Measurements from ENCODE around the gene AKT1. TPM values are rescaled to one million over a fixed set of nuclear protein-coding genes. Genes with fewer than 3 reads are reported as not detected.

Gene AKT1
- total RNA-seq, 4 donors from 2014 or later = 44.4 to 70.4 (median 57.0) TPM

DNA sequence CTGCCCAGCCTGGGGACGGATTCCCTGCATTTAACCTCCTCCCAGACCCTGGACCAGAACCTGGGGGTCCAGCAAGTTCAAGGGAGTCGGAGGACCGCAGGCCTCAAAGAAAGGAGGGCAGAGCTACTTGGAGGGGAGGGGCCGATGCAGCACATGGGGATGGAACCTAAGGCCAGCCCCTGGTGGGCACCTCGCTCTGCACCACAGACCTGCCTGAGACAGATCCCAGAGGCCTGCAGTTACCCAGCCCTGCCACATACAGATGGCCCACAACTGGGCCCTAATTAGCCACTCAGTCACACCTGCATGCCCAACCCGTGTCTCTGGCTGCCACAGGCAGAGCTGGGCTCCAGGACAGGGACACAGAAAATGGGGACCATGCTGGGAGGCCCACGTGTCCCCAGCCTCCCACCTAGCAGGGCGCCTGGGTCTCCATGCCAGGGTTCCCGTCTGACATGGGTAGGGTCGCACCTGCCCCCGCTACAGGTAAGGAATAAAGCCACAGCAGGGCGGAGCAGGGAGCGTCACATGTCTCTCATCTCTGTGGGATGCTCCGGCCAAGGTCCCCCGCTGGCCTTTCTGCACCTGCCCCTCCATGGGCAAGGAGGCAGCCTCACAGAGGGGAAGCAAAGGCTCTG lies 16.7 kb downstream of the AKT1 start:
- in situ Hi-C loops (cut with MboI; ENCODE audit: low sequenced_read_pairs in 4 of 4) (no loop called here), intact Hi-C loops (cut with DNase I; ENCODE audit: low total_unique reads) (no loop called here)
- H3K36me3 ChIP-seq = peaks cover 0 to 9% of the 10 kb centered on the region in 2 donors
- no peaks in the 10 kb centered on the region for H3K27me3 ChIP-seq
- H3K27ac ChIP-seq = no peak overlapping the region
- no peak overlapping the region for H3K4me3 ChIP-seq
- DNase-seq (no peak), ATAC-seq (no peak)
- H3K4me1 ChIP-seq = no peaks in the 10 kb centered on the region
- TF ChIP-seq, protein P1, sequence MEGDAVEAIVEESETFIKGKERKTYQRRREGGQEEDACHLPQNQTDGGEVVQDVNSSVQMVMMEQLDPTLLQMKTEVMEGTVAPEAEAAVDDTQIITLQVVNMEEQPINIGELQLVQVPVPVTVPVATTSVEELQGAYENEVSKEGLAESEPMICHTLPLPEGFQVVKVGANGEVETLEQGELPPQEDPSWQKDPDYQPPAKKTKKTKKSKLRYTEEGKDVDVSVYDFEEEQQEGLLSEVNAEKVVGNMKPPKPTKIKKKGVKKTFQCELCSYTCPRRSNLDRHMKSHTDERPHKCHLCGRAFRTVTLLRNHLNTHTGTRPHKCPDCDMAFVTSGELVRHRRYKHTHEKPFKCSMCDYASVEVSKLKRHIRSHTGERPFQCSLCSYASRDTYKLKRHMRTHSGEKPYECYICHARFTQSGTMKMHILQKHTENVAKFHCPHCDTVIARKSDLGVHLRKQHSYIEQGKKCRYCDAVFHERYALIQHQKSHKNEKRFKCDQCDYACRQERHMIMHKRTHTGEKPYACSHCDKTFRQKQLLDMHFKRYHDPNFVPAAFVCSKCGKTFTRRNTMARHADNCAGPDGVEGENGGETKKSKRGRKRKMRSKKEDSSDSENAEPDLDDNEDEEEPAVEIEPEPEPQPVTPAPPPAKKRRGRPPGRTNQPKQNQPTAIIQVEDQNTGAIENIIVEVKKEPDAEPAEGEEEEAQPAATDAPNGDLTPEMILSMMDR (IDR thresholded peaks at IDR 0.05 in 4 of 5, conservative IDR thresholded peaks at IDR 0.05 in 1 of 5) = no peak
- no peak for TF ChIP-seq POLR2A (IDR thresholded peaks at IDR 0.05)
- no peaks in the 10 kb centered on the region for H3K9me3 ChIP-seq

DNA sequence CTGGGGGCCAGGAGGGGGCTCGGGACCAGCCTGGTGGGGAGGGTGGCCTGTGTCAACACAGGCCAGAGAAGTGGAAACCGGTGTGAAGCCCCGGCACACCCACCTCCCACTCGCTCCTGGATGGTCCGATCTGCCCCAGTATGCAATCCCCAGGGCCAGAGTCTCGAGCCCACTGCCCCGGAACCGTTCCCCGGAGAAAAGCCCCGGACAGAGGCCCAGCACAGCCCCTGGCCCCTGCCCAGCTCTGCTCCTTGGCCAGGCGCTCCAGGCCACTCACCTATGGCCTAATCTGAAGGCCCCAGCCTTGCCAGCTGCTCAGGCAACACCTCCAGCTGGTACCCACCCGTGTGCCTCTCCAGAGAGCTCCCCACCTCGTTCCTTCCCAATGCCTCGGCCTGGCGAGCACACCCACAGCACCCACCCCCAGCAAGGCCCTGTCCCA lies 17.7 kb downstream of the AKT1 start:
- no peak overlapping the region for H3K27ac ChIP-seq
- no peaks in the 10 kb centered on the region for H3K4me1 ChIP-seq
- no peak overlapping the region for H3K4me3 ChIP-seq
- in situ Hi-C loops (cut with MboI; ENCODE audit: low sequenced_read_pairs in 4 of 4) (no loop called here), intact Hi-C loops (cut with DNase I; ENCODE audit: low total_unique reads) (no loop called here)
- no peak for ATAC-seq
- no peak for DNase-seq
- H3K36me3 ChIP-seq = peaks cover 0 to 19% of the 10 kb centered on the region in 2 donors
- H3K9me3 ChIP-seq = no peaks in the 10 kb centered on the region
- TF ChIP-seq, protein P1 (IDR thresholded peaks at IDR 0.05 in 4 of 5, conservative IDR thresholded peaks at IDR 0.05 in 1 of 5) = no peak
- TF ChIP-seq POLR2A (IDR thresholded peaks at IDR 0.05) = no peak
- no peaks in the 10 kb centered on the region for H3K27me3 ChIP-seq

DNA sequence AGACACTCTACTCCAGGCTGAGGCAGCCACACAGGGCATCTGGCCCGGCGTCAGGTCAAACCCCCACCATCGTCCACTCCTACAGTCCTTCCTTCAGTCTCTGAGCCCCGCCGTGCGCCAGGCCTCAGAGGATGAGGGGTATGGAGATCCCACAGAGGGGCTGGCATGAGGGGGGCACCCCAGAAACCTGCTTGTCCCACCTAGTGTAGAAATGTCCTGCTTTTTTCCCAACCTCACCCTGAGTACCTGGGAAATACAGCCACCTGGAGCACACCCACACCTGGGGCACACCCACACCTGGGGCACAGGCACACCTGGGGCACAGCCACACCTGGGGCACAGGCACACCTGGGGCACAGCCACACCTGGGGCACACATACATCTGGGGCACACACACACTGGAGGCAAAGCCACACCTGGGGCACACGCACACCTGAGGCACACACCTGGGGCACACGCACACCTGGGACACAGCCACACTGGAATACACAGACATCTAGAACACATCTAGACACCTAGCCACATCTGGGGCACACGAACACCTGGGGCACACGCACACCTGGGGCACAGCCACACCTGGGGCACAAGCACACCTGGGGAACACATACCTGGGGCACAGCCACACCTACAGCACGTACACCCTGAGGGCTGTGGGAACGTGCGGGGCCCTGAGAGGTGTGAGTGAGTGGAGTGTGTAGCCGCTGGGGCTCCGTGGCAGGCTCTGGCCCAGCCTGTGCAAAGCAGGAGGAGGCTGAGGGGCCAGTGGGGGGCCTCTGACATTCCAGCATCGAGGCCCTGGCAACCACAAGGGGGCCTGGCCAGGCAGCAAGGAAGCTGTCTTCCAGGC lies 18.4 kb downstream of the AKT1 start:
- Histone ChIP-seq H3K36me3 (peaks cover 0 to 25% of the 10 kb centered on the region in 2 donors), H3K4me1 (no peaks in the 10 kb centered on the region), H3K9me3 (no peaks in the 10 kb centered on the region), H3K27ac (no peak overlapping the region), H3K4me3 (no peak overlapping the region), H3K27me3 (no peaks in the 10 kb centered on the region)
- ATAC-seq (no peak), DNase-seq (no peak)
- in situ Hi-C loops (cut with MboI; ENCODE audit: low sequenced_read_pairs in 4 of 4) (no loop called here), intact Hi-C loops (cut with DNase I; ENCODE audit: low total_unique reads) (no loop called here)
- TF ChIP-seq, protein P1 (IDR thresholded peaks at IDR 0.05 in 4 of 5, conservative IDR thresholded peaks at IDR 0.05 in 1 of 5) = no peak
- TF ChIP-seq POLR2A (IDR thresholded peaks at IDR 0.05) = no peak

DNA sequence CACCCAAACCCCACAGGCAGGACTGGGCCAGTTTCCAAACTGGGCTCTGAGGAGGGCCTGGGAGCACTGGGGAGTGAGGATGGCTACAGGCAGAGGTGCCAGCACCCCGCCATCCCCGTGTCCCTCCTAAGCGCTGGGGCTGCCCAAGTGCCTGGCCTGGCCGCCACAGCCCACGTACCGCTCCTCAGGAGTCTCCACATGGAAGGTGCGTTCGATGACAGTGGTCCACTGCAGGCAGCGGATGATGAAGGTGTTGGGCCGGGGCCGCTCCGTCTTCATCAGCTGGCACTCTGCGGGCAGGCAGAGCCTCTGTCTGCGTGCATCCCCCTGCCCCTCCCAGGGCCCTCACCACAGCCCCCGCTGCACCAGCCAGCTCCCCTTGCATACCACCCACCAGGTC lies 19.1 kb downstream of the AKT1 start:
- in situ Hi-C loops (cut with MboI; ENCODE audit: low sequenced_read_pairs in 4 of 4) = no loop called here
- H3K36me3 ChIP-seq = peaks cover 0 to 31% of the 10 kb centered on the region in 2 donors
- TF ChIP-seq, protein P1 (IDR thresholded peaks at IDR 0.05 in 4 of 5, conservative IDR thresholded peaks at IDR 0.05 in 1 of 5) = no peak
- TF ChIP-seq POLR2A (IDR thresholded peaks at IDR 0.05) = no peak

More for the DNA sequence above, 19.1 kb downstream of the AKT1 start:
- intact Hi-C loops (cut with DNase I; ENCODE audit: low total_unique reads) = no loop called here
- Histone ChIP-seq H3K27me3 (no peaks in the 10 kb centered on the region), H3K4me3 (no peak overlapping the region), H3K4me1 (no peaks in the 10 kb centered on the region), H3K9me3 (no peaks in the 10 kb centered on the region), H3K27ac (no peak overlapping the region)
- DNase-seq (no peak), ATAC-seq (no peak)
